Sigmoid colon (tissue), 7 donors: ENCODE measurements around the gene ADGRA3. TPM values are rescaled to one million over a fixed set of nuclear protein-coding genes. Genes with fewer than 3 reads are reported as not detected.

ENCODE experiments used
- DNase-seq: peaks from one replicate; pipeline ENCODE4 v3.0.0-alpha.2; 2019
- H3K27ac ChIP-seq, 4 donors: fragments of 200-600 bp; sonication (generic); one replicate each; pipeline ENCODE4 v1.5.1; 2016 to 2019; ENCODE audit warnings: mild to moderate bottlenecking in 1 of 4
- H3K27me3 ChIP-seq, 3 donors: fragments of 200-600 bp; sonication (generic); one replicate each; pipeline ENCODE4 v1.5.1; 2019; ENCODE audit warnings: mild to moderate bottlenecking in 1 of 3
- H3K36me3 ChIP-seq, 4 donors: fragments of 200-600 bp; sonication (generic); one replicate each; pipeline ENCODE4 v1.5.1; 2016 to 2019
- H3K4me1 ChIP-seq, 4 donors: fragments of 200-600 bp; sonication (generic); one replicate each; pipeline ENCODE4 v1.5.1; 2017 to 2019
- H3K4me3 ChIP-seq, 4 donors: fragments of 200-600 bp; sonication (generic); one replicate each; pipeline ENCODE4 v1.5.1; 2017 to 2019; ENCODE audit warnings: mild to moderate bottlenecking in 2 of 4, moderate library complexity in 1 of 4
- H3K9me3 ChIP-seq, 4 donors: fragments of 200-600 bp in 3 of 4; sonication (generic) in 3 of 4; one replicate each; pipeline versions ENCODE4 v1.5.1 to v1.6.1; 2013 to 2019
- CTCF ChIP-seq, 4 experiments: fragments of 450-650 bp in 3 of 4; fragments of 200-600 bp in 1 of 4; IDR thresholded peaks; one replicate each; pipeline ENCODE4 v1.5.1; 2016 to 2019; ENCODE audit warnings: antibody characterized with exemption in 4 of 4, mild to moderate bottlenecking in 3 of 4, moderate library complexity in 2 of 4
- EP300 ChIP-seq, 4 donors: sonication (generic); formaldehyde crosslinking; IDR thresholded peaks; one replicate each; pipeline ENCODE4 v1.6.1; 2017; ENCODE audit warnings: antibody characterized with exemption in 4 of 4
- POLR2A ChIP-seq, 2 donors: fragments of 450-650 bp; IDR thresholded peaks; one replicate each; pipeline ENCODE4 v1.6.1; 2016; ENCODE audit warnings: antibody characterized with exemption in 2 of 2, mild to moderate bottlenecking in 2 of 2, moderate library complexity in 2 of 2
- POLR2AphosphoS5 ChIP-seq, 4 donors: sonication (generic); formaldehyde crosslinking; IDR thresholded peaks; one replicate each; pipeline ENCODE4 v1.6.1; 2017; ENCODE audit warnings: antibody characterized with exemption in 4 of 4
- WGBS, 2 donors: extraction: QIAGEN DNeasy Blood & Tissue Kit; methylation state at CpG; one replicate each; pipeline ENCODE4 v1.1.7; 2013; 5-methylcytosine and 5-hydroxymethylcytosine counted together
- intact Hi-C: fragments of 100-400 bp; cut with DNase I; formaldehyde crosslinking; loops from one replicate; pipeline ENCODE4 v1.15.1; 2023
- polyA plus RNA-seq, 3 donors: library from polyadenylated mRNA; stranded (reverse); fragments of 200-250 nt; gene quantifications; one replicate each; pipeline ENCODE4 v1.2.3, GENCODE V29; 2013
- total RNA-seq, 4 donors: library from RNA; depleted of rRNA; stranded (reverse); fragments of >200 nt; gene quantifications; one replicate each; pipeline ENCODE4 v1.1.0, GENCODE V29; 2016
- donor health status: healthy with polysubstance abuse.
- donor health status: Bipolar disorder and iron deficiency.
- donor health status: healthy.

Gene ADGRA3
- total and polyA plus RNA-seq, 7 donors: 4.4 to 86.1 (median 51.6) TPM

GRCh38 chr4:22534374-22534773 lies 18.5 kb upstream of the ADGRA3 start:
- H3K9me3 ChIP-seq: peaks cover 0 to 12% (median 4%) of the 10 kb centered on the region in 4 donors
- no peak overlapping the region for H3K4me3 ChIP-seq
- no peak overlapping the region for H3K27ac ChIP-seq
- no peak for DNase-seq
- peaks cover 0 to 10% (median 2%) of the 10 kb centered on the region in 4 donors for H3K4me1 ChIP-seq
- H3K27me3 ChIP-seq: no peaks in the 10 kb centered on the region
- 81 to 89% methylated on average over 1 of the region's 1 CpG for WGBS, 2 donors
- TF ChIP-seq POLR2A (IDR thresholded peaks at IDR 0.05) (no peak), CTCF (IDR thresholded peaks at IDR 0.05) (no peak), POLR2AphosphoS5 (IDR thresholded peaks at IDR 0.05) (no peak), EP300 (IDR thresholded peaks at IDR 0.05) (no peak)
- no peaks in the 10 kb centered on the region for H3K36me3 ChIP-seq
- intact Hi-C loops: no loop called here

- no peak overlapping the region for H3K27ac ChIP-seq
- H3K4me1 ChIP-seq: peaks cover 0 to 10% (median 2%) of the 10 kb centered on the region in 4 donors
- H3K27me3 ChIP-seq: no peaks in the 10 kb centered on the region
- intact Hi-C loops: no loop called here
- 85 to 92% methylated on average over 1 of the region's 1 CpG for WGBS, 2 donors
- H3K36me3 ChIP-seq: no peaks in the 10 kb centered on the region
- TF ChIP-seq POLR2A (IDR thresholded peaks at IDR 0.05) (no peak), CTCF (IDR thresholded peaks at IDR 0.05) (no peak), POLR2AphosphoS5 (IDR thresholded peaks at IDR 0.05) (no peak), EP300 (IDR thresholded peaks at IDR 0.05) (no peak)
- no peak overlapping the region for H3K4me3 ChIP-seq
- no peak for DNase-seq
- H3K9me3 ChIP-seq: peaks cover 0 to 12% (median 4%) of the 10 kb centered on the region in 4 donors
These were observed 17.0 kb upstream of the ADGRA3 start for GRCh38 chr4:22532896-22533295.

GRCh38 chr4:22532117-22532516 lies 16.3 kb upstream of the ADGRA3 start:
- peaks cover 0 to 10% (median 2%) of the 10 kb centered on the region in 4 donors for H3K4me1 ChIP-seq
- DNase-seq: no peak
- no peak overlapping the region for H3K27ac ChIP-seq
- no peak overlapping the region for H3K4me3 ChIP-seq
- no peaks in the 10 kb centered on the region for H3K36me3 ChIP-seq
- peaks cover 0 to 12% (median 4%) of the 10 kb centered on the region in 4 donors for H3K9me3 ChIP-seq
- WGBS, 2 donors: 91 to 92% methylated on average over 1 of the region's 1 CpG
- no peak for TF ChIP-seq CTCF (IDR thresholded peaks at IDR 0.05)
- TF ChIP-seq EP300 (IDR thresholded peaks at IDR 0.05): no peak
- no peaks in the 10 kb centered on the region for H3K27me3 ChIP-seq
- intact Hi-C loops: no loop called here

GRCh38 chr4:22531311-22532019 lies 15.6 kb upstream of the ADGRA3 start:
- no peak for DNase-seq
- 64 to 68% methylated on average over 4 of the region's 4 CpGs for WGBS, 2 donors

More at GRCh38 chr4:22531311-22532019, 15.6 kb upstream of the ADGRA3 start:
- H3K4me3 ChIP-seq: no peak overlapping the region
- H3K36me3 ChIP-seq: no peaks in the 10 kb centered on the region
- H3K27ac ChIP-seq: no peak overlapping the region
- no peak for TF ChIP-seq POLR2AphosphoS5 (IDR thresholded peaks at IDR 0.05)
- TF ChIP-seq POLR2A (IDR thresholded peaks at IDR 0.05): no peak
- TF ChIP-seq CTCF (IDR thresholded peaks at IDR 0.05): no peak
- H3K4me1 ChIP-seq: peaks cover 0 to 10% (median 2%) of the 10 kb centered on the region in 4 donors
- H3K27me3 ChIP-seq: no peaks in the 10 kb centered on the region
- H3K9me3 ChIP-seq: peaks cover 0 to 12% (median 4%) of the 10 kb centered on the region in 4 donors
- intact Hi-C loops: no loop called here
